HepG2 (cell line): ENCODE measurements around the gene CCDC88B. TPM values are rescaled to one million over a fixed set of nuclear protein-coding genes. Genes with fewer than 3 reads are reported as not detected.

Experiments used
- ARNT ChIP-seq: fragments of 450-650 bp; IDR thresholded peaks from 2 replicates; pipeline ENCODE4 v1.6.1; 2017
- ATF7 ChIP-seq, 2 experiments: fragments of 450-650 bp in 1 of 2; sonication (generic) in 1 of 2; formaldehyde crosslinking in 1 of 2; IDR thresholded peaks; 2 replicates each; pipeline versions ENCODE4 v1.4.0 to v1.6.1; 2016 to 2020; ENCODE audit warnings: antibody characterized with exemption in 1 of 2, mild to moderate bottlenecking in 1 of 2, missing genetic modification reagents in 1 of 2
- GATAD1 ChIP-seq: IDR thresholded peaks from 2 replicates; pipeline ENCODE4 v1.6.1; 2016; ENCODE audit warnings: missing genetic modification reagents, missing compliant biosample characterization
- KDM2A ChIP-seq: sonication (generic); formaldehyde crosslinking; IDR thresholded peaks from 2 replicates; pipeline ENCODE4 v1.4.0; 2020; ENCODE audit warnings: low read depth, missing genetic modification reagents, borderline replicate concordance
- ZKSCAN5 ChIP-seq: sonication (generic); formaldehyde crosslinking; IDR thresholded peaks from 2 replicates; pipeline ENCODE4 v1.5.1; 2020; ENCODE audit warnings: mild to moderate bottlenecking, missing genetic modification reagents
- ZNF430 ChIP-seq: sonication (generic); formaldehyde crosslinking; IDR thresholded peaks from 2 replicates; pipeline ENCODE4 v1.9.0; 2021; ENCODE audit warnings: mild to moderate bottlenecking, missing genetic modification reagents
- ZNF556 ChIP-seq: sonication (generic); formaldehyde crosslinking; IDR thresholded peaks from 2 replicates; pipeline ENCODE4 v1.4.0; 2020; ENCODE audit warnings: mild to moderate bottlenecking, missing genetic modification reagents, borderline replicate concordance
- polyA plus RNA-seq, 8 experiments: library from polyadenylated mRNA; depleted of rRNA in 3 of 8; stranded (reverse) in 7 of 8; unstranded in 1 of 8; fragments of >200 nt; fragmentation: Illumina TruSeq in 4 of 8; extraction: Trizol in 4 of 8; gene quantifications; 2 replicates each; pipeline versions ENCODE4 v1.2.1 to v1.2.3, GENCODE V29; 2011 to 2016; ENCODE audit warnings: low read depth in 4 of 8, missing spikeins in 1 of 8, mixed read lengths in 1 of 8; ENCODE audit not compliant: insufficient read depth in 1 of 8
- total RNA-seq, 5 experiments: library from RNA; depleted of rRNA; stranded (reverse); fragments of >200 nt; fragmentation: Illumina TruSeq; extraction: Trizol; gene quantifications; 2 replicates each; pipeline ENCODE4 v1.2.3, GENCODE V29; 2016; ENCODE audit warnings: low read depth in 1 of 5
- TF ChIP-seq, protein P1 (sequence below): sonication (generic); formaldehyde crosslinking; IDR thresholded peaks from 2 replicates; pipeline ENCODE4 v1.9.0; 2021; ENCODE audit warnings: mild to moderate bottlenecking, missing genetic modification reagents
- TF ChIP-seq, protein P2 (sequence below): sonication (generic); formaldehyde crosslinking; IDR thresholded peaks from 2 replicates; pipeline ENCODE4 v1.4.0; 2020; ENCODE audit warnings: mild to moderate bottlenecking, low read depth, missing genetic modification reagents
- TF ChIP-seq, protein P3 (sequence below): sonication (generic); formaldehyde crosslinking; IDR thresholded peaks from 2 replicates; pipeline ENCODE4 v1.8.1; 2023; ENCODE audit warnings: missing genetic modification reagents, mild to moderate bottlenecking, borderline replicate concordance
- TF ChIP-seq, protein P4 (sequence below): sonication (generic); formaldehyde crosslinking; IDR thresholded peaks from 2 replicates; pipeline ENCODE4 v1.4.0; 2020; ENCODE audit warnings: missing genetic modification reagents
- TF ChIP-seq, protein P5 (sequence below): sonication (generic); formaldehyde crosslinking; IDR thresholded peaks from 2 replicates; pipeline ENCODE4 v1.4.0; 2020; ENCODE audit warnings: missing genetic modification reagents, mild to moderate bottlenecking, borderline replicate concordance
- TF ChIP-seq, protein P6 (sequence below): sonication (generic); formaldehyde crosslinking; IDR thresholded peaks from 2 replicates; pipeline ENCODE4 v1.4.0; 2020; ENCODE audit warnings: missing genetic modification reagents
- TF ChIP-seq, protein P7 (sequence below): sonication (generic); formaldehyde crosslinking; IDR thresholded peaks from 2 replicates; pipeline ENCODE4 v1.5.0; 2020; ENCODE audit warnings: mild to moderate bottlenecking, missing genetic modification reagents

The CCDC88B gene
- total and polyA plus RNA-seq, 2 of the 13 experiments (the other 11 are each of a cell fraction or from before 2014, with no cell fraction given): 3.6 to 4.8 TPM

DNA sequence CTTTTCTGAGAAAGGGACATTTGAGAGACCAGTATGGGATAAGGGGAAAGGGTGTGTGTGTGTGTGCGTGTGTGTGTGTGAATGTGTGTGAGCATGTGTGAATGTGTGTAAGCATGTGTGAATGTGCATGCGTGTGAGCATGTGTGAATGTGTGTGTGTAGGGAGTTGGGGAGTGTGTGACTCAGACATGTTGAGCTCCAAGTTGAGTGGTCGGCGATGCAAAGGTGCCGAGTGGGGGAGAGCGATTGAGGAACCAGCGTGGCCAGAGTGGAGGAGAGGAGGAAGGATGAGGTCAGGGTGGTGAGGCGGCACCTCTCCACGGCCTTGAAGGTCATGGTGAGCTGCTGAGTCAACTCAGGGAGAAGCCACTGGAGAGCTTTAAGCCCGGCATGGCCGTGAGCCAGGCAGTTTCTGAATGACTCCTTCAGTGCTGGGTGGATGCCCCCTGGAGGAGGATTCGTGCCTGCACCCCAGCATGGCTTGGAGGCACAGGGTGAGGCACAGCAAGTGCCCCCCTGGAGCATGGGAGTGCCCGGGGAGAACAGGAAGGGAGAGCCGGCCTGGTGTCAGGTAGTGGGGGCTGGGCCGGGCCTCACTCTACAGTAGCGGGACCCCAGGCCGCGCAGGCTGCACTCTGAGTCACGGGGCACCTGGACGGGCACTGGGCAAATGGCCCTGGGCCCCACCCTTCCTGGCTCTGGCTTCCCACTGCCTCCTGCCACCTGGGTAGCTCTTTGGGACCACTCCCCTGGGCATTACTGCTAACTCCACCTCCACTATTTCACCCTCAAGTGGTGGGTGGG is 8.2 kb upstream of the CCDC88B start (continued):
- TF ChIP-seq, protein P1, sequence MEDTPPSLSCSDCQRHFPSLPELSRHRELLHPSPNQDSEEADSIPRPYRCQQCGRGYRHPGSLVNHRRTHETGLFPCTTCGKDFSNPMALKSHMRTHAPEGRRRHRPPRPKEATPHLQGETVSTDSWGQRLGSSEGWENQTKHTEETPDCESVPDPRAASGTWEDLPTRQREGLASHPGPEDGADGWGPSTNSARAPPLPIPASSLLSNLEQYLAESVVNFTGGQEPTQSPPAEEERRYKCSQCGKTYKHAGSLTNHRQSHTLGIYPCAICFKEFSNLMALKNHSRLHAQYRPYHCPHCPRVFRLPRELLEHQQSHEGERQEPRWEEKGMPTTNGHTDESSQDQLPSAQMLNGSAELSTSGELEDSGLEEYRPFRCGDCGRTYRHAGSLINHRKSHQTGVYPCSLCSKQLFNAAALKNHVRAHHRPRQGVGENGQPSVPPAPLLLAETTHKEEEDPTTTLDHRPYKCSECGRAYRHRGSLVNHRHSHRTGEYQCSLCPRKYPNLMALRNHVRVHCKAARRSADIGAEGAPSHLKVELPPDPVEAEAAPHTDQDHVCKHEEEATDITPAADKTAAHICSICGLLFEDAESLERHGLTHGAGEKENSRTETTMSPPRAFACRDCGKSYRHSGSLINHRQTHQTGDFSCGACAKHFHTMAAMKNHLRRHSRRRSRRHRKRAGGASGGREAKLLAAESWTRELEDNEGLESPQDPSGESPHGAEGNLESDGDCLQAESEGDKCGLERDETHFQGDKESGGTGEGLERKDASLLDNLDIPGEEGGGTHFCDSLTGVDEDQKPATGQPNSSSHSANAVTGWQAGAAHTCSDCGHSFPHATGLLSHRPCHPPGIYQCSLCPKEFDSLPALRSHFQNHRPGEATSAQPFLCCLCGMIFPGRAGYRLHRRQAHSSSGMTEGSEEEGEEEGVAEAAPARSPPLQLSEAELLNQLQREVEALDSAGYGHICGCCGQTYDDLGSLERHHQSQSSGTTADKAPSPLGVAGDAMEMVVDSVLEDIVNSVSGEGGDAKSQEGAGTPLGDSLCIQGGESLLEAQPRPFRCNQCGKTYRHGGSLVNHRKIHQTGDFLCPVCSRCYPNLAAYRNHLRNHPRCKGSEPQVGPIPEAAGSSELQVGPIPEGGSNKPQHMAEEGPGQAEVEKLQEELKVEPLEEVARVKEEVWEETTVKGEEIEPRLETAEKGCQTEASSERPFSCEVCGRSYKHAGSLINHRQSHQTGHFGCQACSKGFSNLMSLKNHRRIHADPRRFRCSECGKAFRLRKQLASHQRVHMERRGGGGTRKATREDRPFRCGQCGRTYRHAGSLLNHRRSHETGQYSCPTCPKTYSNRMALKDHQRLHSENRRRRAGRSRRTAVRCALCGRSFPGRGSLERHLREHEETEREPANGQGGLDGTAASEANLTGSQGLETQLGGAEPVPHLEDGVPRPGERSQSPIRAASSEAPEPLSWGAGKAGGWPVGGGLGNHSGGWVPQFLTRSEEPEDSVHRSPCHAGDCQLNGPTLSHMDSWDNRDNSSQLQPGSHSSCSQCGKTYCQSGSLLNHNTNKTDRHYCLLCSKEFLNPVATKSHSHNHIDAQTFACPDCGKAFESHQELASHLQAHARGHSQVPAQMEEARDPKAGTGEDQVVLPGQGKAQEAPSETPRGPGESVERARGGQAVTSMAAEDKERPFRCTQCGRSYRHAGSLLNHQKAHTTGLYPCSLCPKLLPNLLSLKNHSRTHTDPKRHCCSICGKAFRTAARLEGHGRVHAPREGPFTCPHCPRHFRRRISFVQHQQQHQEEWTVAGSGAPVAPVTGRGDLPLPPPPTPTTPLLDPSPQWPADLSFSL (CRISPR knock-in tag): no peak
- peak; percentile 33; the same call in 1 of the 2 replicates for TF ChIP-seq GATAD1 (CRISPR knock-in tag)
- TF ChIP-seq ZKSCAN5 (CRISPR knock-in tag): no peak
- TF ChIP-seq, protein P2, sequence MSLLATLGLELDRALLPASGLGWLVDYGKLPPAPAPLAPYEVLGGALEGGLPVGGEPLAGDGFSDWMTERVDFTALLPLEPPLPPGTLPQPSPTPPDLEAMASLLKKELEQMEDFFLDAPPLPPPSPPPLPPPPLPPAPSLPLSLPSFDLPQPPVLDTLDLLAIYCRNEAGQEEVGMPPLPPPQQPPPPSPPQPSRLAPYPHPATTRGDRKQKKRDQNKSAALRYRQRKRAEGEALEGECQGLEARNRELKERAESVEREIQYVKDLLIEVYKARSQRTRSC (CRISPR knock-in tag): no peak
- TF ChIP-seq ATF7 (IDR thresholded peaks at IDR 0.05): 0 out of 2 replicates have a peak, but pooled peaks have one; percentile 19
- no peak for TF ChIP-seq ATF7 (CRISPR knock-in tag; IDR thresholded peaks at IDR 0.05)
- TF ChIP-seq, protein P3, sequence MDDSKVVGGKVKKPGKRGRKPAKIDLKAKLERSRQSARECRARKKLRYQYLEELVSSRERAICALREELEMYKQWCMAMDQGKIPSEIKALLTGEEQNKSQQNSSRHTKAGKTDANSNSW: no peak
- TF ChIP-seq, protein P4, sequence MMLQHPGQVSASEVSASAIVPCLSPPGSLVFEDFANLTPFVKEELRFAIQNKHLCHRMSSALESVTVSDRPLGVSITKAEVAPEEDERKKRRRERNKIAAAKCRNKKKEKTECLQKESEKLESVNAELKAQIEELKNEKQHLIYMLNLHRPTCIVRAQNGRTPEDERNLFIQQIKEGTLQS: 0 out of 2 replicates have a peak, but pooled peaks have one; percentile 19
- TF ChIP-seq, protein P5, sequence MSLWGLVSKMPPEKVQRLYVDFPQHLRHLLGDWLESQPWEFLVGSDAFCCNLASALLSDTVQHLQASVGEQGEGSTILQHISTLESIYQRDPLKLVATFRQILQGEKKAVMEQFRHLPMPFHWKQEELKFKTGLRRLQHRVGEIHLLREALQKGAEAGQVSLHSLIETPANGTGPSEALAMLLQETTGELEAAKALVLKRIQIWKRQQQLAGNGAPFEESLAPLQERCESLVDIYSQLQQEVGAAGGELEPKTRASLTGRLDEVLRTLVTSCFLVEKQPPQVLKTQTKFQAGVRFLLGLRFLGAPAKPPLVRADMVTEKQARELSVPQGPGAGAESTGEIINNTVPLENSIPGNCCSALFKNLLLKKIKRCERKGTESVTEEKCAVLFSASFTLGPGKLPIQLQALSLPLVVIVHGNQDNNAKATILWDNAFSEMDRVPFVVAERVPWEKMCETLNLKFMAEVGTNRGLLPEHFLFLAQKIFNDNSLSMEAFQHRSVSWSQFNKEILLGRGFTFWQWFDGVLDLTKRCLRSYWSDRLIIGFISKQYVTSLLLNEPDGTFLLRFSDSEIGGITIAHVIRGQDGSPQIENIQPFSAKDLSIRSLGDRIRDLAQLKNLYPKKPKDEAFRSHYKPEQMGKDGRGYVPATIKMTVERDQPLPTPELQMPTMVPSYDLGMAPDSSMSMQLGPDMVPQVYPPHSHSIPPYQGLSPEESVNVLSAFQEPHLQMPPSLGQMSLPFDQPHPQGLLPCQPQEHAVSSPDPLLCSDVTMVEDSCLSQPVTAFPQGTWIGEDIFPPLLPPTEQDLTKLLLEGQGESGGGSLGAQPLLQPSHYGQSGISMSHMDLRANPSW (CRISPR knock-in tag): no peak
- TF ChIP-seq, protein P6, sequence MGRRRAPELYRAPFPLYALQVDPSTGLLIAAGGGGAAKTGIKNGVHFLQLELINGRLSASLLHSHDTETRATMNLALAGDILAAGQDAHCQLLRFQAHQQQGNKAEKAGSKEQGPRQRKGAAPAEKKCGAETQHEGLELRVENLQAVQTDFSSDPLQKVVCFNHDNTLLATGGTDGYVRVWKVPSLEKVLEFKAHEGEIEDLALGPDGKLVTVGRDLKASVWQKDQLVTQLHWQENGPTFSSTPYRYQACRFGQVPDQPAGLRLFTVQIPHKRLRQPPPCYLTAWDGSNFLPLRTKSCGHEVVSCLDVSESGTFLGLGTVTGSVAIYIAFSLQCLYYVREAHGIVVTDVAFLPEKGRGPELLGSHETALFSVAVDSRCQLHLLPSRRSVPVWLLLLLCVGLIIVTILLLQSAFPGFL (CRISPR knock-in tag): no peak
- TF ChIP-seq ARNT: no peak
- no peak; the same call in 1 of the 2 replicates for TF ChIP-seq KDM2A (CRISPR knock-in tag)
- TF ChIP-seq, protein P7, sequence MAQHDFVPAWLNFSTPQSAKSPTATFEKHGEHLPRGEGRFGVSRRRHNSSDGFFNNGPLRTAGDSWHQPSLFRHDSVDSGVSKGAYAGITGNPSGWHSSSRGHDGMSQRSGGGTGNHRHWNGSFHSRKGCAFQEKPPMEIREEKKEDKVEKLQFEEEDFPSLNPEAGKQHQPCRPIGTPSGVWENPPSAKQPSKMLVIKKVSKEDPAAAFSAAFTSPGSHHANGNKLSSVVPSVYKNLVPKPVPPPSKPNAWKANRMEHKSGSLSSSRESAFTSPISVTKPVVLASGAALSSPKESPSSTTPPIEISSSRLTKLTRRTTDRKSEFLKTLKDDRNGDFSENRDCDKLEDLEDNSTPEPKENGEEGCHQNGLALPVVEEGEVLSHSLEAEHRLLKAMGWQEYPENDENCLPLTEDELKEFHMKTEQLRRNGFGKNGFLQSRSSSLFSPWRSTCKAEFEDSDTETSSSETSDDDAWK (CRISPR knock-in tag): no peak
- TF ChIP-seq ZNF556: peak; percentile 42; the same call in 1 of the 2 replicates
- TF ChIP-seq ZNF430 (CRISPR knock-in tag): no peak
